B cell (primary cell): Measurements from ENCODE around the gene AS3MT. TPM values are rescaled to one million over a fixed set of nuclear protein-coding genes. Genes with fewer than 3 reads are reported as not detected.
A peak's percentile ranks its signal among the peaks of the same experiment; 100 is the strongest.
"Not testable (repeated sequence)": the region's sequence is repeated elsewhere in the genome, so short reads cannot be mapped to it uniquely, and the experiment has no call there.

Experiments used
- ATAC-seq: fragments of 200-7000 bp; cut with Tn5 transposase; one replicate; pipeline ENCODE4 v1.10.0; 2021; ENCODE audit warnings: low read depth, mild to moderate bottlenecking, moderate number of reproducible peaks, moderate library complexity
- CTCF ChIA-PET: fragments of 350-600 bp; sonication (Branson Sonifier 250); formaldehyde crosslinking; loops from one replicate; lab custom pipeline; 2021; ENCODE audit warnings: antibody characterized with exemption, inconsistent platforms; lab: Charles Lee
- POLR2A ChIA-PET: fragments of 350-600 bp; sonication (Branson Sonifier 250); formaldehyde crosslinking; loops from one replicate; lab custom pipeline; 2021; ENCODE audit warnings: antibody characterized with exemption; lab: Charles Lee
- DNase-seq: peaks from one replicate; pipeline ENCODE4 v3.0.0; 2013
- H2AFZ ChIP-seq: 2 replicates; pipeline ENCODE4 v1.6.1; 2012; ENCODE audit warnings: mild to moderate bottlenecking, low read depth, low read length; ENCODE audit not compliant: insufficient read depth, poor library complexity, severe bottlenecking
- H3K27ac ChIP-seq, 2 donors: 1 replicate in 1 of 2; 2 replicates in 1 of 2; pipeline ENCODE4 v1.5.1; 2012 to 2013; ENCODE audit warnings: low read length in 2 of 2, mild to moderate bottlenecking in 2 of 2, moderate library complexity in 1 of 2
- H3K27me3 ChIP-seq, 4 experiments: fragments of 200-600 bp in 1 of 4; sonication (generic) in 1 of 4; replicated peaks in 1 of 4; 1 replicate in 2 of 4; 2 replicates in 2 of 4; pipeline versions ENCODE4 v1.6.1 to v1.7.0; 2013 to 2016; ENCODE audit warnings: low read length in 3 of 4, mild to moderate bottlenecking in 2 of 4, mixed read lengths in 1 of 4, moderate library complexity in 1 of 4; ENCODE audit not compliant: insufficient read depth in 4 of 4, control insufficient read depth in 3 of 4; ENCODE audit errors: control extremely low read depth in 1 of 4
- H3K36me3 ChIP-seq, 2 experiments: replicated peaks in 1 of 2; 1 replicate in 1 of 2; 2 replicates in 1 of 2; pipeline versions ENCODE4 v1.6.1 to v1.7.1; 2013; ENCODE audit warnings: low read length in 1 of 2; ENCODE audit not compliant: insufficient read depth in 2 of 2, control insufficient read depth in 1 of 2; ENCODE audit errors: control extremely low read depth in 1 of 2, extremely low read depth in 1 of 2
- H3K4me1 ChIP-seq, 2 donors: fragments of 200-600 bp in 1 of 2; sonication (generic) in 1 of 2; 1 replicate in 1 of 2; 2 replicates in 1 of 2; pipeline versions ENCODE4 v1.5.1 to v1.6.1; 2013 to 2017; ENCODE audit warnings: low read length in 2 of 2; ENCODE audit not compliant: control insufficient read depth in 2 of 2, insufficient read depth in 2 of 2
- H3K4me2 ChIP-seq: replicated peaks from 2 replicates; pipeline ENCODE3; 2012; ENCODE audit warnings: mild to moderate bottlenecking, low read depth, low read length; ENCODE audit not compliant: poor library complexity, severe bottlenecking
- H3K4me3 ChIP-seq, 5 experiments: fragments of 200-600 bp in 1 of 5; sonication (generic) in 1 of 5; 1 replicate in 3 of 5; 2 replicates in 2 of 5; pipeline versions ENCODE4 v1.5.1 to v1.7.0; 2011 to 2016; ENCODE audit warnings: low read length in 4 of 5, mild to moderate bottlenecking in 4 of 5, low read depth in 2 of 5, control low read depth in 1 of 5, moderate library complexity in 1 of 5; ENCODE audit not compliant: insufficient read depth in 1 of 5; ENCODE audit errors: control extremely low read depth in 1 of 5, extremely low read depth in 1 of 5
- H3K79me2 ChIP-seq: fragments of 200-600 bp; sonication (generic); one replicate; pipeline ENCODE4 v1.6.0; 2016; ENCODE audit warnings: low read length; ENCODE audit not compliant: control insufficient read depth, insufficient read depth
- H3K9ac ChIP-seq: fragments of 200-600 bp; sonication (generic); 2 replicates; pipeline ENCODE4 v1.6.1; 2017; ENCODE audit warnings: mild to moderate bottlenecking, low read length, moderate library complexity
- H3K9me3 ChIP-seq, 3 donors: one replicate each; pipeline versions ENCODE4 v1.6.1 to v1.7.1; 2013; ENCODE audit warnings: low read length in 2 of 3; ENCODE audit not compliant: control insufficient read depth in 2 of 3, insufficient read depth in 1 of 3; ENCODE audit errors: control extremely low read depth in 1 of 3
- H4K20me1 ChIP-seq: 2 replicates; pipeline ENCODE4 v1.6.0; 2012; ENCODE audit warnings: mild to moderate bottlenecking, low read length; ENCODE audit not compliant: insufficient read depth, control insufficient read depth, poor library complexity, severe bottlenecking
- H3K27ac Mint-ChIP-seq: one replicate; pipeline ENCODE4 v1.8.0; 2021; ENCODE audit warnings: mixed read lengths
- H3K27me3 Mint-ChIP-seq: one replicate; pipeline ENCODE4 v1.8.0; 2021; ENCODE audit warnings: mixed read lengths
- H3K4me1 Mint-ChIP-seq: one replicate; pipeline ENCODE4 v1.8.0; 2021; ENCODE audit warnings: mixed read lengths
- H3K4me3 Mint-ChIP-seq: one replicate; pipeline ENCODE4 v1.8.0; 2021; ENCODE audit warnings: mixed read lengths
- H3K9me3 Mint-ChIP-seq: one replicate; pipeline ENCODE4 v1.8.0; 2022; ENCODE audit warnings: mixed read lengths; ENCODE audit not compliant: insufficient read depth
- EZH2 ChIP-seq: IDR thresholded peaks from 2 replicates; pipeline ENCODE4 v1.6.1; 2012; ENCODE audit warnings: borderline replicate concordance, low read depth, mild to moderate bottlenecking, moderate library complexity, low read length; ENCODE audit not compliant: insufficient read depth, poor library complexity, severe bottlenecking
- WGBS: methylation state at CpG from one replicate; pipeline ENCODE4 v1.1.5; 2013; ENCODE audit warnings: missing lambda C conversion rate; ENCODE audit not compliant: insufficient coverage; 5-methylcytosine and 5-hydroxymethylcytosine counted together
- intact Hi-C: fragments of 100-400 bp; cut with micrococcal nuclease; formaldehyde crosslinking; loops from one replicate; pipeline ENCODE4 v1.10.0; 2022
- polyA plus RNA-seq: library from polyadenylated mRNA; depleted of rRNA; stranded (reverse); fragments of >200 nt; gene quantifications from 2 replicates; pipeline ENCODE4 v1.2.3, GENCODE V29; 2012
- total RNA-seq, 2 donors: library from RNA; stranded (reverse); fragments of 120-200 nt in 1 of 2; gene quantifications; 1 replicate in 1 of 2; 2 replicates in 1 of 2; pipeline versions ENCODE4 v1.2.3 to v1.2.4, GENCODE V29; 2013 to 2022
- TF ChIP-seq, protein P1 (sequence below): fragments of 200-600 bp; IDR thresholded peaks from one replicate; pipeline ENCODE4 v1.8.0; 2022; ENCODE audit warnings: antibody characterized with exemption, mild to moderate bottlenecking

AS3MT gene
- total and polyA plus RNA-seq, 2 donors (not counting 1 experiment from before 2014, with no cell fraction given), result 0.25 TPM; not detected in 1

DNA sequence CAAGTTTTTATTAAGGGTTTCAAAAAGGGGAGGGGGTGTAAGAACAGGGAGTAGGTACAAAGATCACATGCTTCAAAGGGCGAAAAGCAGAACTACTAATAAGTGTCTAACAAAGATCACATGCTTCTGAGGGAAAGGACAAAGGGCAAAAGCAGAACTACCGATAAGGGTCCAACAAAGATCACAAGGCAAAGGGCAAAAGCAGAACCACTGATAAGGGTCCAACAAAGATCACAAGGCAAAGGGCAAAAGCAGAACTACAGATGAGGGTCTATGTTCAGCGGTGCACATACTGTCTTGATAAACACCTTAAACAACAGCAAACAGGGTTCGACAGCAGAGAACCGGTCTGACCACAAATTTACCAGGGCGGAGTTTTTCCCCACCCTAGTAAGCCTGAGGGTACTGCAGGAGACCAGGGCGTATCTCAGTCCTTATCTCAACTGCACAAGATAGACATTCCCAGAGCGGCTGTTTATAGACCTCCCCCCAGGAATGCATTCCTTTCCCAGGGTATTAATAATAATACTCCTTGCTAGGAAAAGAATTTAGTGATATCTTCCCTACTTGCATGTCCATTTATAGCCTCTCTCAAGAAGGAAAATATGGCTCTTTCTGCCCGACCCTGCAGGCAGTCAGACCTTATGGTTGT, 30.9 kb upstream of the AS3MT start:
- peaks cover 26% of the 10 kb centered on the region for H3K27me3 Mint-ChIP-seq
- H3K4me1 ChIP-seq, H2AFZ ChIP-seq, H3K36me3 ChIP-seq, H3K79me2 ChIP-seq, H4K20me1 ChIP-seq, DNase-seq, H3K4me2 ChIP-seq, ATAC-seq, H3K9ac ChIP-seq, H3K27ac ChIP-seq, H3K4me3 ChIP-seq, H3K4me3 Mint-ChIP-seq, POLR2A ChIA-PET, H3K4me1 Mint-ChIP-seq: not testable (repeated sequence)
- H3K9me3 Mint-ChIP-seq, result peaks cover 14% of the 10 kb centered on the region
- Histone ChIP-seq H3K9me3 (peaks cover 0 to 17% (median 3%) of the 10 kb centered on the region in 3 donors), H3K27me3 (peaks cover 0 to 14% (median 2%) of the 10 kb centered on the region in 4 experiments)
- H3K27ac Mint-ChIP-seq, result peak overlapping the region; percentile 23
- WGBS, result 81% methylated on average over 4 of the region's 9 CpGs
- intact Hi-C loops, result loop anchor here (10.0 kb wide), 1 partner anchor 646 kb away; no protein-coding TSS in a partner anchor
- CTCF ChIA-PET, result interaction anchor here (1.2 to 5.2 kb wide), 2 partner anchors 62 to 406 kb away, joined by 3 to 54 read pairs; no protein-coding TSS in a partner anchor

DNA sequence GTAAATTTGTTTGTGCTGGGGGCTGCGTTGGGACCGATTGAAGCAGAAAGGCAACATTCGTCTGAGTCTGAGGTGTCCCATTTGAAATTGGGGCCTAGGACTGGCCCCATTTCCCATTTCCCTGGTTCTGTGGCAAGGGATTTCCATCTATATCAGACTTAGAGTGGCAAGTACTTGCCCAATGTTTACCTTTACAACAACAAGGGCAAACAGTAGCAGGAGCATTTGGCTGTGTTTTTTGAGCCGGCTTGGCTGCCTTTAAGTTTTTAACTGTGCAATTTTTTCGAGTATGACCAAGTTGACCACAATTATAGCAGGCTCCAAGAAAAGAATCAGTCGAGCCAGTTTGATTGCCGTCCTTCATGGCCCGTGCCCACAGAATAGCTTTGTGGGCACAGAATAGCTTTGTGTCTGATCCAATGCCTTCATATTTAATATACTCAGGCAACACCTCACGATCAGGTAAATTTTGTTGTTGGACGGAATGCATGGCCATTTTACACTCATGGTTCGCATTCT, 27.4 kb upstream of the AS3MT start:
- CTCF ChIA-PET, result interaction anchor here (0.8 kb wide), 1 partner anchor 401 kb away, joined by 3 read pairs; no protein-coding TSS in a partner anchor
- Histone ChIP-seq H3K4me1 (no peaks in the 10 kb centered on the region), H3K79me2 (no peaks in the 10 kb centered on the region), H3K4me2 (no peak overlapping the region), H3K27me3 (peaks cover 0 to 4% (median 0%) of the 10 kb centered on the region in 4 experiments), H3K4me3 (no peak overlapping the region), H3K9me3 (peaks cover 0 to 17% (median 3%) of the 10 kb centered on the region in 3 donors), H3K27ac (no peak overlapping the region), H2AFZ (no peak overlapping the region), H3K36me3 (no peaks in the 10 kb centered on the region), H4K20me1 (no peaks in the 10 kb centered on the region), H3K9ac (no peak overlapping the region)
- peaks cover 26% of the 10 kb centered on the region for H3K27me3 Mint-ChIP-seq
- no peak overlapping the region for H3K4me3 Mint-ChIP-seq
- WGBS, result 90% methylated on average over 10 of the region's 11 CpGs
- H3K9me3 Mint-ChIP-seq, result peaks cover 16% of the 10 kb centered on the region
- DNase-seq (no peak), ATAC-seq (no peak)
- TF ChIP-seq, protein P1, sequence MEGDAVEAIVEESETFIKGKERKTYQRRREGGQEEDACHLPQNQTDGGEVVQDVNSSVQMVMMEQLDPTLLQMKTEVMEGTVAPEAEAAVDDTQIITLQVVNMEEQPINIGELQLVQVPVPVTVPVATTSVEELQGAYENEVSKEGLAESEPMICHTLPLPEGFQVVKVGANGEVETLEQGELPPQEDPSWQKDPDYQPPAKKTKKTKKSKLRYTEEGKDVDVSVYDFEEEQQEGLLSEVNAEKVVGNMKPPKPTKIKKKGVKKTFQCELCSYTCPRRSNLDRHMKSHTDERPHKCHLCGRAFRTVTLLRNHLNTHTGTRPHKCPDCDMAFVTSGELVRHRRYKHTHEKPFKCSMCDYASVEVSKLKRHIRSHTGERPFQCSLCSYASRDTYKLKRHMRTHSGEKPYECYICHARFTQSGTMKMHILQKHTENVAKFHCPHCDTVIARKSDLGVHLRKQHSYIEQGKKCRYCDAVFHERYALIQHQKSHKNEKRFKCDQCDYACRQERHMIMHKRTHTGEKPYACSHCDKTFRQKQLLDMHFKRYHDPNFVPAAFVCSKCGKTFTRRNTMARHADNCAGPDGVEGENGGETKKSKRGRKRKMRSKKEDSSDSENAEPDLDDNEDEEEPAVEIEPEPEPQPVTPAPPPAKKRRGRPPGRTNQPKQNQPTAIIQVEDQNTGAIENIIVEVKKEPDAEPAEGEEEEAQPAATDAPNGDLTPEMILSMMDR, result no peak
- TF ChIP-seq EZH2, result no peak
- intact Hi-C loops, result no loop called here
- no peak overlapping the region for H3K27ac Mint-ChIP-seq
- no peaks in the 10 kb centered on the region for H3K4me1 Mint-ChIP-seq
- POLR2A ChIA-PET, result no interaction called here

DNA sequence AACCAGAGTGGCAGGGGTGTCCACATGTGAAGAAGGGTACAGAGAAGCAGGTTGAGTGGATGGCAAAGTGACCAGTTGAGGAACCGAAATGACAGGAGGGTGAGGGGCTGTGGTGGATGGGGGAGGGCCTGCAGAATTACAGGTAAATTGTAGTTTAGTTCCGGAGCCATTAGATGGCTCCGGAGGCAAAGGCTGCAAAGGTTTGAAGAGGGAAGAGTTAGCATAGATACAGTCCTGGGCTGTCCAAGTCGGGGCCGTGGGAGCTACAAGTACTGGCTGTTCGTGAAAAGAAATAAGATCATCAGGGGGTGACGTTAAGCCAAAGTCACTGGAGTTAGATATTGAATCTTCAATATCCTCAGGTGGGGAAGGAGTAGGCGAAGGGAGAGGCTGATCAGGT, 26.1 kb upstream of the AS3MT start:
- ATAC-seq, H3K4me3 ChIP-seq, H3K27ac Mint-ChIP-seq, H3K4me1 ChIP-seq, POLR2A ChIA-PET, H4K20me1 ChIP-seq, intact Hi-C loops, H3K27me3 ChIP-seq, H3K4me3 Mint-ChIP-seq, H3K36me3 ChIP-seq, H3K4me1 Mint-ChIP-seq, H3K27ac ChIP-seq, H3K9ac ChIP-seq, H3K79me2 ChIP-seq, H3K9me3 ChIP-seq, DNase-seq, H3K4me2 ChIP-seq, H2AFZ ChIP-seq: not testable (repeated sequence)
- CTCF ChIA-PET, result interaction anchor here (1.5 kb wide), 1 partner anchor 8 kb away, joined by 3 read pairs; no protein-coding TSS in a partner anchor
- WGBS, result 78% methylated on average over 8 of the region's 8 CpGs
- peaks cover 26% of the 10 kb centered on the region for H3K27me3 Mint-ChIP-seq
- H3K9me3 Mint-ChIP-seq, result peaks cover 11% of the 10 kb centered on the region
